ENCODE measurements around the gene CALCOCO1.

DNA sequence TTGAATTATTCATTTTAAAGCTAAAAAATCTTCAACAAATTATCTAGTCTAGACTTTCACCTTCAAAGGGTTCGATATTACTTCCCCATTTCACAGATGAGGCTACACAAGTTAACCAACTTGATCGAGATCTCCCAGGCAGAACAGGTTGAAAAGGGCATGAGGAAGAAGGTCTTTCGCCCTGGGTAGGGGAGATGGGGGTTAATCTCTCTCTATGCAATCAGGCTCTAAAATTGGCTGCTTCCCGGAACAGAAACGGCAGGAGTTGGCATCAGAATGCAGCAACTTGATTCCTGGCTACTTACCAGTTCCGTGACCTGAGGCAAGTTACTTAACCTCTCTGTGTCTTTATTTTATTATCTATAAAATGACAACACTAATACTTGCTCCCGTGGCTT lies 26.9 kb upstream of the CALCOCO1 start:
- TF ChIP-seq CTCF (IDR thresholded peaks at IDR 0.05; ENCODE audit: low read depth, low read length, poor library complexity, severe bottlenecking), result no peak
- no peak for TF ChIP-seq EZH2phosphoT487 (IDR thresholded peaks at IDR 0.05; ENCODE audit: borderline replicate concordance, low read length)
